H1 (cell line): ENCODE results near the gene TEK. TPM values are rescaled to one million over a fixed set of nuclear protein-coding genes. Genes with fewer than 3 reads are reported as not detected.

Experiments used
- CTCF ChIA-PET: fragments of 300-600 bp; sonication (Branson Sonifier 250); formaldehyde crosslinking; loops from one replicate; lab custom pipeline; 2021; ENCODE audit not compliant: partially characterized antibody; lab: Charles Lee
- POLR2A ChIA-PET: fragments of 300-600 bp; sonication (Branson Sonifier 250); formaldehyde crosslinking; loops from one replicate; lab custom pipeline; 2021; ENCODE audit warnings: inconsistent platforms; ENCODE audit not compliant: partially characterized antibody; lab: Charles Lee
- DNase-seq, 2 experiments: peaks; one replicate each; pipeline versions ENCODE4 v3.0.0 to v3.0.0-alpha.2; 2010 to 2022; ENCODE audit warnings: low spot score in 2 of 2, low read depth in 1 of 2, mixed read lengths in 1 of 2
- FAIRE-seq: peaks from 2 replicates; lab custom pipeline; 2011; peaks lifted over from hg19 to GRCh38; lab: Jason Lieb, UNC
- H2AFZ ChIP-seq: 2 replicates; pipeline ENCODE4 v1.8.1; 2012; ENCODE audit warnings: low read length, inconsistent platforms
- H2AK5ac ChIP-seq: 2 replicates; pipeline ENCODE4 v1.6.1; 2013; ENCODE audit warnings: low read depth, low read length
- H2BK120ac ChIP-seq: replicated peaks from 2 replicates; pipeline ENCODE3; 2013; ENCODE audit warnings: low read depth, low read length, inconsistent platforms
- H2BK12ac ChIP-seq: 2 replicates; pipeline ENCODE4 v1.6.1; 2013; ENCODE audit warnings: low read depth, low read length
- H2BK15ac ChIP-seq: 2 replicates; pipeline ENCODE4 v1.6.1; 2013; ENCODE audit warnings: low read length
- H2BK20ac ChIP-seq: 2 replicates; pipeline ENCODE4 v1.6.1; 2013; ENCODE audit warnings: low read length
- H2BK5ac ChIP-seq: 2 replicates; pipeline ENCODE4 v1.6.1; 2013; ENCODE audit warnings: low read depth, low read length
- H3K14ac ChIP-seq: 2 replicates; pipeline ENCODE4 v1.6.1; 2013; ENCODE audit warnings: inconsistent platforms; ENCODE audit not compliant: insufficient read length
- H3K18ac ChIP-seq: 2 replicates; pipeline ENCODE4 v1.6.1; 2013; ENCODE audit warnings: low read length; ENCODE audit errors: extremely low read depth
- H3K23ac ChIP-seq: 2 replicates; pipeline ENCODE4 v1.6.1; 2013; ENCODE audit warnings: inconsistent platforms; ENCODE audit not compliant: insufficient read length
- H3K23me2 ChIP-seq: 2 replicates; pipeline ENCODE4 v1.6.1; 2013; ENCODE audit warnings: low read depth, low read length
- H3K27ac ChIP-seq: 2 replicates; pipeline ENCODE4 v1.6.1; 2011; ENCODE audit warnings: low read depth, low read length, inconsistent platforms
- H3K27me3 ChIP-seq, 4 experiments: replicated peaks in 1 of 4; 1 replicate in 1 of 4; 2 replicates in 3 of 4; pipeline versions ENCODE4 v1.6.1 to v1.8.1; 2011 to 2013; ENCODE audit warnings: low read length in 3 of 4, mild to moderate bottlenecking in 3 of 4, inconsistent platforms in 2 of 4, mixed read lengths in 2 of 4, moderate library complexity in 1 of 4; ENCODE audit not compliant: control insufficient read depth in 3 of 4, insufficient read depth in 3 of 4; ENCODE audit errors: extremely low read depth in 1 of 4
- H3K36me3 ChIP-seq, 4 experiments: 2 replicates each; pipeline versions ENCODE4 v1.6.1 to v1.8.1; 2011 to 2013; ENCODE audit warnings: mild to moderate bottlenecking in 4 of 4, low read length in 3 of 4, moderate library complexity in 2 of 4, control low read depth in 1 of 4, inconsistent platforms in 1 of 4; ENCODE audit not compliant: insufficient read depth in 4 of 4, control insufficient read depth in 2 of 4
- H3K4ac ChIP-seq: replicated peaks from 2 replicates; pipeline ENCODE3; 2013; ENCODE audit warnings: low read length, low read depth, mixed read lengths, inconsistent platforms; ENCODE audit not compliant: insufficient read length
- H3K4me1 ChIP-seq, 4 experiments: replicated peaks in 1 of 4; 1 replicate in 1 of 4; 2 replicates in 3 of 4; pipeline versions ENCODE4 v1.6.1 to v1.8.1; 2011 to 2013; ENCODE audit warnings: low read length in 3 of 4, inconsistent platforms in 2 of 4, mixed read lengths in 1 of 4; ENCODE audit not compliant: insufficient read depth in 4 of 4, control insufficient read depth in 3 of 4
- H3K4me2 ChIP-seq, 2 experiments: 2 replicates each; pipeline versions ENCODE4 v1.6.1 to v1.8.1; 2011 to 2013; ENCODE audit warnings: low read depth in 2 of 2, low read length in 2 of 2, control low read depth in 1 of 2, inconsistent platforms in 1 of 2, mild to moderate bottlenecking in 1 of 2; ENCODE audit not compliant: insufficient read depth in 1 of 2
- H3K4me3 ChIP-seq, 4 experiments: fragments of 200-600, 300-600 bp in 1 of 4; sonication (generic), shearing (Covaris generic), sonication (Bioruptor Twin) in 1 of 4; 2 replicates each; pipeline versions ENCODE4 v1.5.1 to v1.8.1; 2011 to 2016; ENCODE audit warnings: low read length in 4 of 4, low read depth in 3 of 4, control low read depth in 2 of 4, inconsistent platforms in 2 of 4, mild to moderate bottlenecking in 2 of 4, mixed read lengths in 1 of 4, moderate library complexity in 1 of 4; ENCODE audit not compliant: insufficient read depth in 2 of 4; ENCODE audit errors: extremely low read depth in 1 of 4
- H3K56ac ChIP-seq: replicated peaks from 2 replicates; pipeline ENCODE3; 2013; ENCODE audit warnings: low read depth, mild to moderate bottlenecking, mixed read lengths, low read length, inconsistent platforms; ENCODE audit not compliant: insufficient read length
- H3K79me1 ChIP-seq: 2 replicates; pipeline ENCODE4 v1.6.1; 2013; ENCODE audit warnings: low read depth, low read length, control low read depth
- H3K79me2 ChIP-seq, 2 experiments: 2 replicates each; pipeline versions ENCODE4 v1.6.1 to v1.8.1; 2012 to 2013; ENCODE audit warnings: low read length in 2 of 2, mild to moderate bottlenecking in 2 of 2, inconsistent platforms in 1 of 2; ENCODE audit not compliant: insufficient read depth in 2 of 2, control insufficient read depth in 1 of 2
- H3K9ac ChIP-seq, 4 experiments: replicated peaks in 1 of 4; 1 replicate in 1 of 4; 2 replicates in 3 of 4; pipeline versions ENCODE4 v1.6.1 to v1.8.1; 2011 to 2013; ENCODE audit warnings: low read depth in 3 of 4, low read length in 3 of 4, control low read depth in 2 of 4, mild to moderate bottlenecking in 2 of 4, moderate library complexity in 2 of 4, inconsistent platforms in 1 of 4; ENCODE audit errors: extremely low read depth in 1 of 4
- H3K9me3 ChIP-seq, 2 experiments: 2 replicates each; pipeline versions ENCODE4 v1.6.1 to v1.8.1; 2012 to 2013; ENCODE audit warnings: mild to moderate bottlenecking in 2 of 2, moderate library complexity in 2 of 2, control low read depth in 1 of 2, inconsistent platforms in 1 of 2, low read depth in 1 of 2, low read length in 1 of 2, mixed read lengths in 1 of 2; ENCODE audit not compliant: insufficient read depth in 2 of 2
- H4K20me1 ChIP-seq, 2 experiments: replicated peaks in 1 of 2; 2 replicates each; pipeline versions ENCODE3 to v1.8.1; 2011 to 2013; ENCODE audit warnings: inconsistent platforms in 2 of 2, low read length in 2 of 2, mild to moderate bottlenecking in 1 of 2; ENCODE audit not compliant: insufficient read depth in 2 of 2, control insufficient read depth in 1 of 2
- H4K5ac ChIP-seq: 2 replicates; pipeline ENCODE4 v1.6.1; 2013; ENCODE audit warnings: low read length, low read depth, mixed read lengths, inconsistent platforms; ENCODE audit not compliant: insufficient read length
- H4K8ac ChIP-seq: 2 replicates; pipeline ENCODE4 v1.8.0; 2013; ENCODE audit warnings: mild to moderate bottlenecking, moderate library complexity, low read length, inconsistent platforms; ENCODE audit not compliant: insufficient read depth; ENCODE audit errors: extremely low read depth
- H4K91ac ChIP-seq: replicated peaks from 2 replicates; pipeline ENCODE3; 2013; ENCODE audit warnings: low read length, mixed read lengths, inconsistent platforms; ENCODE audit not compliant: insufficient read length
- ASH2L ChIP-seq: fragments of 200-600, 300-600 bp; sonication (generic); IDR thresholded peaks from one replicate; pipeline ENCODE4 v1.7.1; 2017; ENCODE audit warnings: low read length
- BACH1 ChIP-seq: IDR thresholded peaks from 2 replicates; pipeline ENCODE4 v1.6.1; 2012; ENCODE audit warnings: low read length, improper control_type of control experiment
- EZH2 ChIP-seq: fragments of 200-600 bp; sonication (generic); IDR thresholded peaks from 2 replicates; pipeline ENCODE4 v1.7.1; 2012; ENCODE audit warnings: low read depth, mild to moderate bottlenecking, moderate library complexity, low read length, inconsistent platforms; ENCODE audit not compliant: severe bottlenecking
- GABPA ChIP-seq: IDR thresholded peaks from 2 replicates; pipeline ENCODE4 v1.6.1; 2011; ENCODE audit warnings: mild to moderate bottlenecking, low read length, moderate library complexity, borderline replicate concordance; ENCODE audit not compliant: insufficient read depth
- HDAC6 ChIP-seq: IDR thresholded peaks from one replicate; pipeline ENCODE4 v1.7.1; 2012; ENCODE audit warnings: low read depth, mild to moderate bottlenecking, inconsistent platforms, low read length, moderate library complexity
- MAFK ChIP-seq: IDR thresholded peaks from 2 replicates; pipeline ENCODE4 v1.6.1; 2012; ENCODE audit warnings: low read depth, mild to moderate bottlenecking, improper control_type of control experiment, low read length
- SIRT6 ChIP-seq: IDR thresholded peaks from one replicate; pipeline ENCODE4 v1.7.1; 2012; ENCODE audit warnings: low read length, inconsistent platforms
- SUZ12 ChIP-seq: fragments of 200-600 bp; sonication (generic); IDR thresholded peaks from 2 replicates; pipeline ENCODE4 v1.6.1; 2012; ENCODE audit warnings: mild to moderate bottlenecking, inconsistent platforms, low read length, moderate library complexity, mixed read lengths
- TEAD4 ChIP-seq: IDR thresholded peaks from 2 replicates; pipeline ENCODE4 v1.6.1; 2012; ENCODE audit warnings: low read depth, low read length, inconsistent platforms, mixed read lengths
- USF2 ChIP-seq: IDR thresholded peaks from 2 replicates; pipeline ENCODE4 v1.6.1; 2011; ENCODE audit warnings: low read length, improper control_type of control experiment
- WGBS, 2 experiments: shearing (Covaris generic) in 1 of 2; methylation state at CpG; one replicate each; pipeline versions ENCODE4 v1.1.6 to v1.1.7; 2013 to 2015; ENCODE audit warnings: low lambda C conversion rate in 2 of 2, mixed read lengths in 2 of 2, inconsistent platforms in 1 of 2, low coverage in 1 of 2, missing lambda C conversion rate in 1 of 2; ENCODE audit not compliant: insufficient replicate concordance in 2 of 2, insufficient coverage in 1 of 2, insufficient read length in 1 of 2; ENCODE audit errors: extremely low coverage in 1 of 2, missing lambda C conversion rate in 1 of 2; 5-methylcytosine and 5-hydroxymethylcytosine counted together
- polyA plus RNA-seq, 7 experiments: library from polyadenylated mRNA; depleted of rRNA in 3 of 7; stranded (reverse) in 5 of 7; unstranded in 2 of 7; fragments of >200 nt in 5 of 7; fragments of 200-250 nt in 2 of 7; gene quantifications; 1 replicate in 5 of 7; 2 replicates in 1 of 7; 4 replicates in 1 of 7; pipeline versions ENCODE4 v1.2.1 to v1.2.3, GENCODE V29; 2011 to 2013; ENCODE audit warnings: missing spikeins in 2 of 7, mixed read lengths in 2 of 7
- total RNA-seq: library from RNA; stranded (reverse); fragmentation: NEBNext Ultra II Directional; extraction: Animal tissue kit (Norgen Biotek cat#: 25700); gene quantifications from 2 replicates; pipeline ENCODE4 v1.2.1, GENCODE V29; 2021
- TF ChIP-seq, protein P1 (sequence below): IDR thresholded peaks from 2 replicates; pipeline ENCODE4 v1.6.1; 2011; ENCODE audit warnings: low read depth, mild to moderate bottlenecking, low read length; ENCODE audit not compliant: insufficient read depth
- TF ChIP-seq, protein P2 (sequence below): IDR thresholded peaks from 2 replicates; pipeline ENCODE4 v1.6.1; 2012; ENCODE audit warnings: inconsistent platforms

Gene TEK
- total and polyA plus RNA-seq, 2 of the 8 experiments (the other 6 are each of a cell fraction or from before 2014, with no cell fraction given), result 11.0 to 35.8 TPM

DNA sequence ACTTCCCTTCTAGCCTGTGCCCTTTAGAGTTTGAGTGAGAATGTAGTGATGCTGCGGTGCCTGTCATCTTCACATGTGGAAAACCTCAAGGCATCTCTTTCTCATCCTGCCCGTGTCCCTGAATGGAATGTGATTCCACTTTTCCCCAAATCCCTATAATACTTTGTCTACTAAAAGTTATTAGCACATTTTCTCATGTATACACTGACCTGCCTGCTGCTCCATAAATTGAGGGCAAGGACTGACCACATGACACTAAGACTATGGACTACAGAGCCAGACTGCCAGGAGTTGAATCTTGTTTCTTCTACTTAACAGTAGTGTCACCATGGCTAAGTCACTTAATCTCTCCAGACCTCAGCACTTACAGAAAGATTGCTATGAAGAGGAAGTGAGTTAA, 93.0 kb downstream of the TEK start:
- no peak overlapping the region for H3K27ac ChIP-seq
- no peak for TF ChIP-seq SUZ12
- TF ChIP-seq, protein P1, sequence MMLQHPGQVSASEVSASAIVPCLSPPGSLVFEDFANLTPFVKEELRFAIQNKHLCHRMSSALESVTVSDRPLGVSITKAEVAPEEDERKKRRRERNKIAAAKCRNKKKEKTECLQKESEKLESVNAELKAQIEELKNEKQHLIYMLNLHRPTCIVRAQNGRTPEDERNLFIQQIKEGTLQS, result no peak
- TF ChIP-seq EZH2, result no peak
- TF ChIP-seq HDAC6, result no peak
- TF ChIP-seq, protein P2, sequence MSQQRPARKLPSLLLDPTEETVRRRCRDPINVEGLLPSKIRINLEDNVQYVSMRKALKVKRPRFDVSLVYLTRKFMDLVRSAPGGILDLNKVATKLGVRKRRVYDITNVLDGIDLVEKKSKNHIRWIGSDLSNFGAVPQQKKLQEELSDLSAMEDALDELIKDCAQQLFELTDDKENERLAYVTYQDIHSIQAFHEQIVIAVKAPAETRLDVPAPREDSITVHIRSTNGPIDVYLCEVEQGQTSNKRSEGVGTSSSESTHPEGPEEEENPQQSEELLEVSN, result no peak
- TF ChIP-seq MAFK, result no peak
- no peak for TF ChIP-seq GABPA
- TF ChIP-seq TEAD4, result no peak
- no peak for TF ChIP-seq SIRT6
- TF ChIP-seq BACH1, result no peak
- no peak for TF ChIP-seq ASH2L
- no peak for TF ChIP-seq USF2

More for the DNA sequence above, 93.0 kb downstream of the TEK start:
- Histone ChIP-seq H3K9ac (no peak overlapping the region), H2BK20ac (no peak overlapping the region), H3K23me2 (no peaks in the 10 kb centered on the region), H3K79me1 (no peaks in the 10 kb centered on the region), H3K23ac (no peak overlapping the region), H4K20me1 (peaks cover 0 to 1% of the 10 kb centered on the region in 2 experiments), H4K8ac (no peak overlapping the region), H3K4me2 (no peak overlapping the region), H2AFZ (no peak overlapping the region), H4K91ac (no peak overlapping the region), H2BK12ac (no peak overlapping the region), H2AK5ac (no peak overlapping the region), H3K18ac (no peak overlapping the region), H3K79me2 (no peaks in the 10 kb centered on the region), H3K4me1 (no peaks in the 10 kb centered on the region), H3K4me3 (no peak overlapping the region), H4K5ac (no peak overlapping the region), H3K9me3 (no peaks in the 10 kb centered on the region), H2BK15ac (no peak overlapping the region), H2BK5ac (no peak overlapping the region), H3K36me3 (peaks cover 0 to 12% (median 6%) of the 10 kb centered on the region in 4 experiments; a peak in 4 of 8 replicates), H3K27me3 (no peaks in the 10 kb centered on the region), H3K14ac (no peak overlapping the region), H3K56ac (no peak overlapping the region), H2BK120ac (no peak overlapping the region), H3K4ac (no peak overlapping the region)
- POLR2A ChIA-PET, result no interaction called here
- CTCF ChIA-PET, result no interaction called here
- 88% methylated on average over 2 of the region's 2 CpGs; no CpG with 5 or more reads in 1 of the 2 experiments for WGBS, 2 experiments
- DNase-seq (no peak), FAIRE-seq (no peak)
